Gastroesophageal sphincter (tissue), 3 donors: Measurements from ENCODE around the gene HNF4A.

Experiments used
- POLR2A ChIP-seq, 2 donors: fragments of 450-650 bp; IDR thresholded peaks; one replicate each; pipeline ENCODE4 v1.6.1; 2017; ENCODE audit warnings: antibody characterized with exemption in 2 of 2, mild to moderate bottlenecking in 2 of 2, moderate library complexity in 1 of 2
- TF ChIP-seq, protein P1 (sequence below), 4 experiments: fragments of 200-600 bp in 2 of 4; fragments of 450-650 bp in 2 of 4; sonication (generic) in 1 of 4; IDR thresholded peaks; one replicate each; pipeline ENCODE4 v1.5.1; 2017 to 2019; ENCODE audit warnings: antibody characterized with exemption in 4 of 4, mild to moderate bottlenecking in 2 of 4, moderate library complexity in 2 of 4

DNA sequence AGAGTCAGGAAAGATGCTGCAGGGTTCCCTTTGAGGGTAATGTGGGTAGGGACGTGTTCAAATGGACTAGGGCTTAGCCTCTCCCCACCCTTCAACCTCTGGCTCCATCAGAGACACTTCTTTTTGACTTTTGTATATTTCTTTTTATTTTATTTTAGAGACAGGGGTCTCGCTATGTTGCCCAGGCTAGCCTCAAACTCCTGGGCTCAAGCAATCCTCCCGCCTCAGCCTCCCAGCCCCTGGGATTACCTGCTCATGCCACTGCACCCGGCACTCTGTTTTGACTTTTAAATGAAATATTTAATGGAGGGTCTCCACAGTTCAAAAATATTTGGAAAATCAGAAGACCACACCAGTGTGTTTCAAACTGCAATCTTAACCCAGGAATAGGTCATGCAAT, 8.6 kb downstream of the HNF4A start:
- TF ChIP-seq, protein P1, sequence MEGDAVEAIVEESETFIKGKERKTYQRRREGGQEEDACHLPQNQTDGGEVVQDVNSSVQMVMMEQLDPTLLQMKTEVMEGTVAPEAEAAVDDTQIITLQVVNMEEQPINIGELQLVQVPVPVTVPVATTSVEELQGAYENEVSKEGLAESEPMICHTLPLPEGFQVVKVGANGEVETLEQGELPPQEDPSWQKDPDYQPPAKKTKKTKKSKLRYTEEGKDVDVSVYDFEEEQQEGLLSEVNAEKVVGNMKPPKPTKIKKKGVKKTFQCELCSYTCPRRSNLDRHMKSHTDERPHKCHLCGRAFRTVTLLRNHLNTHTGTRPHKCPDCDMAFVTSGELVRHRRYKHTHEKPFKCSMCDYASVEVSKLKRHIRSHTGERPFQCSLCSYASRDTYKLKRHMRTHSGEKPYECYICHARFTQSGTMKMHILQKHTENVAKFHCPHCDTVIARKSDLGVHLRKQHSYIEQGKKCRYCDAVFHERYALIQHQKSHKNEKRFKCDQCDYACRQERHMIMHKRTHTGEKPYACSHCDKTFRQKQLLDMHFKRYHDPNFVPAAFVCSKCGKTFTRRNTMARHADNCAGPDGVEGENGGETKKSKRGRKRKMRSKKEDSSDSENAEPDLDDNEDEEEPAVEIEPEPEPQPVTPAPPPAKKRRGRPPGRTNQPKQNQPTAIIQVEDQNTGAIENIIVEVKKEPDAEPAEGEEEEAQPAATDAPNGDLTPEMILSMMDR (IDR thresholded peaks at IDR 0.05) = no peak
- TF ChIP-seq POLR2A (IDR thresholded peaks at IDR 0.05) = no peak
